Liver (tissue), 9 donors: ENCODE results near the gene HIVEP2. TPM values are rescaled to one million over a fixed set of nuclear protein-coding genes. Genes with fewer than 3 reads are reported as not detected.

ENCODE experiments used
- DNase-seq: peaks from one replicate; pipeline ENCODE4 v3.0.0-alpha.2; 2017; ENCODE audit warnings: low spot score
- H3K27ac ChIP-seq, 2 donors: one replicate each; pipeline ENCODE4 v1.7.0; 2013; ENCODE audit warnings: inconsistent platforms in 2 of 2, low read length in 2 of 2, control low read depth in 1 of 2, low read depth in 1 of 2, mild to moderate bottlenecking in 1 of 2
- H3K27me3 ChIP-seq, 4 donors: one replicate each; pipeline versions ENCODE4 v1.6.1 to v1.7.0; 2013; ENCODE audit warnings: low read length in 3 of 4, inconsistent platforms in 1 of 4, mild to moderate bottlenecking in 1 of 4, moderate library complexity in 1 of 4; ENCODE audit not compliant: control insufficient read depth in 4 of 4, insufficient read depth in 4 of 4
- H3K36me3 ChIP-seq, 4 donors: one replicate each; pipeline versions ENCODE4 v1.6.1 to v1.7.0; 2013; ENCODE audit warnings: low read length in 3 of 4, mild to moderate bottlenecking in 3 of 4, low read depth in 1 of 4, moderate library complexity in 1 of 4; ENCODE audit not compliant: control insufficient read depth in 4 of 4, insufficient read depth in 3 of 4
- H3K4me1 ChIP-seq, 4 donors: one replicate each; pipeline versions ENCODE4 v1.6.1 to v1.7.0; 2013; ENCODE audit warnings: low read length in 3 of 4, mild to moderate bottlenecking in 3 of 4, moderate library complexity in 1 of 4; ENCODE audit not compliant: control insufficient read depth in 4 of 4, insufficient read depth in 4 of 4
- H3K4me3 ChIP-seq, 3 donors: one replicate each; pipeline versions ENCODE4 v1.6.1 to v1.7.0; 2013; ENCODE audit warnings: low read length in 3 of 3, control low read depth in 1 of 3, low read depth in 1 of 3, mild to moderate bottlenecking in 1 of 3
- H3K9ac ChIP-seq, 2 donors: one replicate each; pipeline ENCODE4 v1.7.0; 2013; ENCODE audit warnings: low read length in 2 of 2, mild to moderate bottlenecking in 2 of 2, moderate library complexity in 2 of 2, control low read depth in 1 of 2, low read depth in 1 of 2
- H3K9me3 ChIP-seq, 4 donors: one replicate each; pipeline versions ENCODE4 v1.6.1 to v1.7.0; 2013; ENCODE audit warnings: low read length in 3 of 4; ENCODE audit not compliant: control insufficient read depth in 4 of 4
- ATF3 ChIP-seq: IDR thresholded peaks from 2 replicates; pipeline ENCODE4 v1.6.1; 2016; ENCODE audit warnings: antibody characterized with exemption
- CTCF ChIP-seq: fragments of 150-350 bp; IDR thresholded peaks from 2 replicates; pipeline ENCODE4 v1.5.1; 2017; ENCODE audit warnings: improper control_type of control experiment, low read depth, low read length; ENCODE audit not compliant: missing input control
- EGR1 ChIP-seq, 2 donors: IDR thresholded peaks; 2 replicates each; pipeline ENCODE4 v1.6.1; 2016 to 2018; ENCODE audit warnings: antibody characterized with exemption in 2 of 2, low read depth in 2 of 2
- FOXA1 ChIP-seq: IDR thresholded peaks from 2 replicates; pipeline ENCODE4 v1.6.1; 2016; ENCODE audit warnings: antibody characterized with exemption
- FOXA2 ChIP-seq: IDR thresholded peaks from 2 replicates; pipeline ENCODE4 v1.6.1; 2016; ENCODE audit warnings: antibody characterized with exemption
- GABPA ChIP-seq, 2 donors: IDR thresholded peaks in 1 of 2; conservative IDR thresholded peaks in 1 of 2; 2 replicates each; pipeline ENCODE4 v1.6.1; 2016; ENCODE audit warnings: antibody characterized with exemption in 2 of 2, mild to moderate bottlenecking in 1 of 2, moderate library complexity in 1 of 2
- HNF4A ChIP-seq, 2 donors: conservative IDR thresholded peaks; 2 replicates each; pipeline ENCODE4 v1.6.1; 2016; ENCODE audit warnings: antibody characterized with exemption in 2 of 2, mild to moderate bottlenecking in 2 of 2
- HNF4G ChIP-seq: IDR thresholded peaks from 2 replicates; pipeline ENCODE4 v1.6.1; 2016; ENCODE audit warnings: antibody characterized with exemption
- JUND ChIP-seq, 2 donors: IDR thresholded peaks; 2 replicates each; pipeline ENCODE4 v1.6.1; 2016; ENCODE audit warnings: antibody characterized with exemption in 2 of 2
- MAX ChIP-seq: IDR thresholded peaks from 2 replicates; pipeline ENCODE4 v1.6.1; 2016; ENCODE audit warnings: antibody characterized with exemption
- NR2F2 ChIP-seq: IDR thresholded peaks from 2 replicates; pipeline ENCODE4 v1.6.1; 2016; ENCODE audit warnings: antibody characterized with exemption
- RAD21 ChIP-seq, 2 donors: IDR thresholded peaks; 2 replicates each; pipeline ENCODE4 v1.6.1; 2016; ENCODE audit warnings: antibody characterized with exemption in 2 of 2, mild to moderate bottlenecking in 2 of 2
- REST ChIP-seq: IDR thresholded peaks from 2 replicates; pipeline ENCODE4 v1.6.1; 2016; ENCODE audit warnings: antibody characterized with exemption, mild to moderate bottlenecking
- RXRA ChIP-seq, 2 donors: IDR thresholded peaks; 2 replicates each; pipeline ENCODE4 v1.6.1; 2017 to 2018; ENCODE audit warnings: antibody characterized with exemption in 2 of 2, mild to moderate bottlenecking in 1 of 2
- SP1 ChIP-seq: IDR thresholded peaks from 2 replicates; pipeline ENCODE4 v1.6.1; 2018; ENCODE audit warnings: antibody characterized with exemption, mild to moderate bottlenecking
- TAF1 ChIP-seq: conservative IDR thresholded peaks from 2 replicates; pipeline ENCODE4 v1.6.1; 2016; ENCODE audit warnings: antibody characterized with exemption, mild to moderate bottlenecking
- YY1 ChIP-seq: IDR thresholded peaks from 2 replicates; pipeline ENCODE4 v1.6.1; 2016; ENCODE audit warnings: antibody characterized with exemption, mild to moderate bottlenecking
- ZBTB33 ChIP-seq: IDR thresholded peaks from 2 replicates; pipeline ENCODE4 v1.6.1; 2016; ENCODE audit warnings: antibody characterized with exemption
- WGBS: extraction: QIAGEN DNeasy Blood & Tissue Kit; methylation state at CpG from one replicate; pipeline ENCODE4 v1.1.7; 2013; 5-methylcytosine and 5-hydroxymethylcytosine counted together
- polyA plus RNA-seq, 2 donors: library from polyadenylated mRNA; stranded (reverse) in 1 of 2; unstranded in 1 of 2; fragments of 200-250 nt in 1 of 2; fragments of >200 nt in 1 of 2; fragmentation: Nextera tagmentation in 1 of 2; extraction: Ambion mirVana in 1 of 2; gene quantifications; one replicate each; pipeline versions ENCODE4 v1.2.1 to v1.2.3, GENCODE V29; 2013 to 2015
- total RNA-seq, 2 donors: library from RNA; depleted of rRNA; stranded (reverse); fragments of >200 nt; gene quantifications; one replicate each; pipeline ENCODE4 v1.2.3, GENCODE V29; 2014
- donor health status: healthy.
- donor health status: healthy.
- donor health status: healthy.
- donor health status: healthy.
- donor health status: healthy.

The HIVEP2 gene
- total and polyA plus RNA-seq, 4 donors = 0.82 to 6.6 (median 1.3) TPM

GRCh38 chr6:142883011-142883410 lies 62.0 kb downstream of the HIVEP2 start:
- Histone ChIP-seq H3K27me3 (no peaks in the 10 kb centered on the region), H3K4me3 (no peak overlapping the region), H3K36me3 (no peaks in the 10 kb centered on the region), H3K9ac (no peak overlapping the region), H3K9me3 (no peaks in the 10 kb centered on the region), H3K4me1 (peaks cover 0 to 6% (median 3%) of the 10 kb centered on the region in 4 donors), H3K27ac (no peak overlapping the region)
- no peak for TF ChIP-seq JUND (IDR thresholded peaks at IDR 0.05)
- TF ChIP-seq TAF1 = no peak
- no peak for TF ChIP-seq FOXA1
- no peak for TF ChIP-seq GABPA (IDR thresholded peaks at IDR 0.05 in 1 of 2, conservative IDR thresholded peaks at IDR 0.05 in 1 of 2)
- no peak for TF ChIP-seq RXRA (IDR thresholded peaks at IDR 0.05)
- TF ChIP-seq ATF3 = no peak
- no peak for TF ChIP-seq ZBTB33
- TF ChIP-seq MAX = no peak
- no peak for TF ChIP-seq HNF4G
- WGBS = 91% methylated on average over 3 of the region's 3 CpGs
- DNase-seq = no peak

GRCh38 chr6:142881761-142882160 lies 63.2 kb downstream of the HIVEP2 start:
- H3K27me3 ChIP-seq = no peaks in the 10 kb centered on the region
- no peak overlapping the region for H3K9ac ChIP-seq
- no peaks in the 10 kb centered on the region for H3K9me3 ChIP-seq
- TF ChIP-seq FOXA1 (no peak), NR2F2 (no peak), HNF4A (conservative IDR thresholded peaks at IDR 0.05) (no peak), RXRA (IDR thresholded peaks at IDR 0.05) (no peak), MAX (no peak), JUND (IDR thresholded peaks at IDR 0.05) (no peak), GABPA (IDR thresholded peaks at IDR 0.05 in 1 of 2, conservative IDR thresholded peaks at IDR 0.05 in 1 of 2) (no peak), HNF4G (no peak), TAF1 (no peak), RAD21 (IDR thresholded peaks at IDR 0.05) (no peak), EGR1 (IDR thresholded peaks at IDR 0.05; ENCODE audit: low read depth in 2 of 2) (no peak)
- DNase-seq = no peak
- 95% methylated on average over 3 of the region's 3 CpGs for WGBS
- H3K4me1 ChIP-seq = peaks cover 0 to 5% (median 3%) of the 10 kb centered on the region in 4 donors
- no peak overlapping the region for H3K27ac ChIP-seq
- no peak overlapping the region for H3K4me3 ChIP-seq
- no peaks in the 10 kb centered on the region for H3K36me3 ChIP-seq

GRCh38 chr6:142881290-142881689 lies 63.7 kb downstream of the HIVEP2 start:
- no peak for DNase-seq
- no peaks in the 10 kb centered on the region for H3K9me3 ChIP-seq
- no peak overlapping the region for H3K27ac ChIP-seq
- no peaks in the 10 kb centered on the region for H3K27me3 ChIP-seq
- no peaks in the 10 kb centered on the region for H3K36me3 ChIP-seq
- 100% methylated on average over 1 of the region's 1 CpG for WGBS
- no peak overlapping the region for H3K4me3 ChIP-seq
- TF ChIP-seq HNF4A (conservative IDR thresholded peaks at IDR 0.05) (no peak), CTCF (no peak), JUND (IDR thresholded peaks at IDR 0.05) (no peak), HNF4G (no peak), FOXA2 (no peak), GABPA (IDR thresholded peaks at IDR 0.05 in 1 of 2, conservative IDR thresholded peaks at IDR 0.05 in 1 of 2) (no peak), EGR1 (IDR thresholded peaks at IDR 0.05; ENCODE audit: low read depth in 2 of 2) (no peak), RAD21 (IDR thresholded peaks at IDR 0.05) (no peak), FOXA1 (no peak), RXRA (IDR thresholded peaks at IDR 0.05) (no peak), REST (no peak), ATF3 (no peak), NR2F2 (no peak), TAF1 (no peak), MAX (no peak), YY1 (no peak), SP1 (no peak)
- peaks cover 0 to 2% (median 0%) of the 10 kb centered on the region in 4 donors for H3K4me1 ChIP-seq
- no peak overlapping the region for H3K9ac ChIP-seq
